GM20000 (cell line): ENCODE data around the gene PPARGC1A.

Experiments used
- DNase-seq: peaks from one replicate; pipeline ENCODE4 v3.0.0; 2012; ENCODE audit warnings: low spot score
- TF ChIP-seq, protein P1 (sequence below): IDR thresholded peaks from 2 replicates; pipeline ENCODE4 v1.5.1; 2012; ENCODE audit warnings: mild to moderate bottlenecking, control low read depth; ENCODE audit errors: extremely low read depth, missing control alignments

The PPARGC1A gene

DNA sequence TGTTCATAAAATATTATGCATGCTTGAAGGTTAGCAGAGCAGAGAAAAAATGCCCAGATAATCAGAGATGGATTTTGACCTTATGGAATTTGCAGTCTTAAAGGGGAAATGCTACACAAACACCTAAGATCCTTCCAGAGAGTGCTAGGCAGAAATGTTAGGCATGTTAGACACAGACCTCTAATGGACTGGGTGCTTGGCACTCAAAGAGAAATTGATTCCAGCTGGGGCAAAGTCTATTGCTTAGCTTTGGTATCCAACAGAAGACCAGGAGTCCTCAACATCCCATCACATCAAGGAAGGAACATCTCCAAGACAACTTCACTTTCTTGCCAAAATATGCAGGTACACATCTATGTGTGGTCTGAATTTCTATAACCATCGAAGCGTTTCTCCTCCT, 32.2 kb upstream of the PPARGC1A start:
- DNase-seq, result no peak
- TF ChIP-seq, protein P1, sequence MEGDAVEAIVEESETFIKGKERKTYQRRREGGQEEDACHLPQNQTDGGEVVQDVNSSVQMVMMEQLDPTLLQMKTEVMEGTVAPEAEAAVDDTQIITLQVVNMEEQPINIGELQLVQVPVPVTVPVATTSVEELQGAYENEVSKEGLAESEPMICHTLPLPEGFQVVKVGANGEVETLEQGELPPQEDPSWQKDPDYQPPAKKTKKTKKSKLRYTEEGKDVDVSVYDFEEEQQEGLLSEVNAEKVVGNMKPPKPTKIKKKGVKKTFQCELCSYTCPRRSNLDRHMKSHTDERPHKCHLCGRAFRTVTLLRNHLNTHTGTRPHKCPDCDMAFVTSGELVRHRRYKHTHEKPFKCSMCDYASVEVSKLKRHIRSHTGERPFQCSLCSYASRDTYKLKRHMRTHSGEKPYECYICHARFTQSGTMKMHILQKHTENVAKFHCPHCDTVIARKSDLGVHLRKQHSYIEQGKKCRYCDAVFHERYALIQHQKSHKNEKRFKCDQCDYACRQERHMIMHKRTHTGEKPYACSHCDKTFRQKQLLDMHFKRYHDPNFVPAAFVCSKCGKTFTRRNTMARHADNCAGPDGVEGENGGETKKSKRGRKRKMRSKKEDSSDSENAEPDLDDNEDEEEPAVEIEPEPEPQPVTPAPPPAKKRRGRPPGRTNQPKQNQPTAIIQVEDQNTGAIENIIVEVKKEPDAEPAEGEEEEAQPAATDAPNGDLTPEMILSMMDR, result no peak

DNA sequence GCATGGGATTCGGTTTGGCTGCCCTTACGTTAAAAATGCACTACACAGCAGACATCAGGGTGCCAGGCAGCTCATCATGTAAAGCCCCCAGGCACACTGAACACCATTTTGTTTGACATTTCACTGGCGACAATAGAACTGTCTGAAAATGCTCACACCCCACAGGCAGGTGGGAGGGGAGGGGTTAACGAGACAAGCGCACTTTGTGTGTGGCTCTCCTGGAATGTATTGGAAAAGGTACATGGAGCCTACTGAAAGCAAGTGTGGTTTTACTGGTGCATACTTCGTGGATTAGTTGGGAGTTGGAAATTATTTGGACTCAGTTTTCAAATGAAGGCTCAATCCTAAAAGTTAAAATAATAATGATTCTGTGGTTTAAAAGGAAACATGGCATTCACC, 31.6 kb upstream of the PPARGC1A start:
- TF ChIP-seq, protein P1, result no peak
- DNase-seq, result no peak

DNA sequence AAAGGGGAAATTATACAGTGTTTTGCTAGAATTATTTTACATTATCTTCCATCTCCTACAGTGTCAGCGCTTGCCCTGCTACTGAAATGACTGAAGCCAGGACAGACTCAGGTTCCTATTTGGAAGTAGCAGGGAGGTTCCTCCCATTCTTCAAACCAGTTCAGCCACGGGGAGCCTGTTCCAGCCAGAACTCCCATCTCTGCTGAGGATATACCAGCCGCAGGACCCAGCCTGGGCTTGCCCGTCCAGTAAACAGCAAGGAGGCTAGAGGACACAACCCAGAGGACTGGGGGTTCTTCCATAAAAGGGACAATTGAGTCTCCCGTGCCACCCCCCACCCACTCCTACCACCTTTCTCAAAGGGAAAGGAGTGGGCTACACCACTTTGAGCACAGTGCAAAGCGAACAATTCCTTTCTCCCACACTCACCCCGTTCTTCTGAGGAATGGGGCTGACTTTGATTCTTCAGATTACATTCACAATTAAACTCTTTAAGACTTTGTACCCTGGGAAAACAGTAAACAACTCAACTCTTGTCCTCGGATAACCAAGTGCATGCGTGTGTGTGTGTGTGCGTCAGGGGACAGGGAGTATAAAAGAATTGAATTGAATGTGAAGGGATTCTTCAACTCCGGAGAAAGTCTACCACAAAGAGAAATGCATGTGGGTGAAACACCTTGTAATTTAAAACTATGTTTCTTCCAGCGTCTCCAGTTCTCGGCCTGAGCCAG, 31.0 kb upstream of the PPARGC1A start:
- DNase-seq, result no peak
- TF ChIP-seq, protein P1, result no peak

DNA sequence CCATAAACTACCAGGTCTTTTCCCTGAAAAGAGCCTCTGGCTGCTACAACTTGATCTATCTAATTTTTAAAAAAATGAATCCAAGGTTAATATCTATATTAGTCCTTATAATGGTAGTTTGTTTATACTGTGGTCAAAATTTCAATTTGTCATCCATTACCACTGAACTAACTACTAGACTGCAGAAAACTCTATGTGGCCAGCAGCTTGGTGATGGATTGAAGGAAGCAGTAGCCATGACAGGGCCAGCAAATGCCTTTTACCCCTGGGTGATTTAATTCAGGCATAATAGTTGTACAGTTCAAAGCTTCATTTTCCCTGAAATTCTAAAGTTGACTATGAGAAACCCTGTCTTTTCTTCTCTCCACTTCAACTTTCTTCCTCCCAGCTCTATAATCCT, 30.4 kb upstream of the PPARGC1A start:
- no peak for DNase-seq
- TF ChIP-seq, protein P1, result no peak

DNA sequence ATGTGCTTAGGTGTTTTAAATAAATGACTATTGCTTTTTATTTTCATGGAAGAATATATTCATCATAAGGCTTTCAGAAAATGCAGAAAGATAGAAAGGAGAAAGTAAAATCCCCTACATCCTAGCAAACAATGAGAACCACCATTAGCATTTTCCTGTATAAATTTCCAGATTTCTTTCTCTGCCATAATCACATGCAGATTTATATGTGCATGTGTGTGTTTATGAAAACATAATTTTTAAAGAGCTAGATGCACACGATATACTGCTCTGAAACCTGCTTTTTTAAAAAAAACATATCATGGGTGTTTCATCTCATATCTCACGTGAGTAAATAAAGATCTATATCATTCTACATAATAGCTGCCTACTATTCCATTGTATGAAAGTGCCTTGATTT, 26.4 kb upstream of the PPARGC1A start:
- TF ChIP-seq, protein P1, result no peak
- no peak for DNase-seq

DNA sequence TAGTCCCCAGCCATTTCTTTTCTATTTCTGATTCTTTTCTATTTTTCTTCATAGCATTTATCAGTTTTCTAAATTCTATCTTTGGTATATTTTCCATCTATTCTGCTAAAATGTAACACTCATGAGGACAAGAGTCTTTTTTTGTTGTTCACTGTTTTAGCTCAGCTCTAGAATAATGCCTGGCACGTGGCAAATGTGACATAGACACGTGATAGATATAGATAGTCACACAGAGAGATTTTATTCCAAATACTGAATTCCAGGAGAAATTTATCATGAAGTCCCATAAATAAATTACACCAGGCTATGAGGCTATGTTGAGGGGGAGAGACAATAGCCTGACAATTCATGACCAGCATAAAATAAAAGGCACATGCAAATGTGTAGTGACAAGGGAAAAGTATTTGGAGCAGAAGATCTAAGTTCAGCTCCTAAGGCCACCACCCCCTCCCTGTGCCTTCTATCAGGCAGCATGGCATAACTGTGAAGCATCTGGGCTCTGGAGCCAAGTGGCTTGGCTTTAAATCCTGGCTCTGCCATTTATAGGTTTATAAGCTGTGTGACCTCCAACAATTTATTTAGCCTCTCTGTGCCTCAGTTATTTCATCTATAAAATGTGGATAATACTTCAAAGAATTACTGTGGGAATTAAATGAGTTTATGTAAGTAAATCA, 25.7 kb upstream of the PPARGC1A start:
- DNase-seq, result no peak
- TF ChIP-seq, protein P1, result no peak

DNA sequence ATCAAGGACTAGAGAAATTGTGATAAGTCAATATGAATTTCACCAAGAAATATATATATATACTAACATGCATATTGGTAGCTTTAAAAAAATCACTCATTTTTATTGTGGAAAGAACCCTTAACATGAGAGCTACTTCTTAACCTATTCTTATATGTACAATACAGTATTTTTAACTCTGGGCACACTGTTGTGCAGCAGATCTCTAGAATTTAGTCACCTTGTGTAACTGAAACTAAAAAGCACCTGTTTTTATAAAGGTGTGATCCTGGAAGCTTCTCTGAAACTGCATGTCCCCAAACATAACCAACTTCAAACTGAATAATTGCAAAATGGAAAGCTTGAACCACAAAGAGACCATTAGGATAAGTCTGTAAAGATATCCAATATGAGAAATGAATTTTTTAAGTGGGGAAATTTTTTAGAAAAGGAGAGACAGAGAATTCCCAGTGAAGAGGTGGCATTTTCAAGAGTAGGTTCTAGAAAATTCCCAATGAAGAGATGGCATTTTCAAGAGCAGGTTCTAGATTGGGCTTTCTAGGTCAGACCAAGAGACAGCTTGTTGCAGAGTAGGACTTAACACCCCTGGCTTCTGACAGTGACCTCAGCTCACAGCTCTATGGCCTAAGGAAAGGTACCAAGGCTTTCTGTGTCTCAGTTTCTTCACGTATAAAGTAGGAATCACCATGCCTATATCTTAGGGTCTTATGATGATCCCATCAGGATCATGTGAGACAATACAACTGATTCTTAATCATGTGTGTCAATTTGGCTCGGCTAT, 22.0 kb upstream of the PPARGC1A start:
- TF ChIP-seq, protein P1, result no peak
- no peak for DNase-seq
